Fibroblast of lung (primary cell): ENCODE data around the gene C4orf50. TPM values are rescaled to one million over a fixed set of nuclear protein-coding genes. Genes with fewer than 3 reads are reported as not detected.

Experiments used
- DNase-seq, 2 donors: peaks; one replicate each; pipeline versions ENCODE4 v3.0.0 to v3.0.0-alpha.2; 2010; ENCODE audit warnings: low read depth in 2 of 2
- H2AFZ ChIP-seq: 2 replicates; pipeline ENCODE4 v1.5.1; 2012; ENCODE audit warnings: low read length, control low read depth, inconsistent platforms
- H3K27ac ChIP-seq: 2 replicates; pipeline ENCODE4 v1.5.1; 2011; ENCODE audit warnings: low read length, control low read depth; ENCODE audit not compliant: insufficient read depth
- H3K27me3 ChIP-seq: 2 replicates; pipeline ENCODE4 v1.5.1; 2011; ENCODE audit warnings: mild to moderate bottlenecking, low read length; ENCODE audit not compliant: control insufficient read depth, insufficient read depth
- H3K36me3 ChIP-seq: 2 replicates; pipeline ENCODE4 v1.5.1; 2011; ENCODE audit warnings: low read length; ENCODE audit not compliant: control insufficient read depth, insufficient read depth
- H3K4me1 ChIP-seq: 2 replicates; pipeline ENCODE4 v1.5.1; 2011; ENCODE audit warnings: low read length; ENCODE audit not compliant: control insufficient read depth, insufficient read depth; ENCODE audit errors: extremely low read depth
- H3K4me2 ChIP-seq: 2 replicates; pipeline ENCODE4 v1.5.1; 2011; ENCODE audit warnings: low read length, control low read depth; ENCODE audit not compliant: insufficient read depth; ENCODE audit errors: extremely low read depth
- H3K4me3 ChIP-seq, 4 experiments: fragments of 200-600 bp in 1 of 4; sonication (generic) in 1 of 4; replicated peaks in 1 of 4; 2 replicates each; pipeline ENCODE4 v1.5.1; 2011 to 2016; ENCODE audit warnings: low read length in 4 of 4, low read depth in 3 of 4, mild to moderate bottlenecking in 3 of 4, control low read depth in 2 of 4, inconsistent platforms in 1 of 4, mixed read lengths in 1 of 4; ENCODE audit not compliant: insufficient read depth in 1 of 4; ENCODE audit errors: control extremely low read depth in 1 of 4
- H3K79me2 ChIP-seq: 2 replicates; pipeline ENCODE4 v1.5.1; 2012; ENCODE audit warnings: mild to moderate bottlenecking, low read length, inconsistent platforms; ENCODE audit not compliant: control insufficient read depth, insufficient read depth
- H3K9ac ChIP-seq: 2 replicates; pipeline ENCODE4 v1.5.1; 2011; ENCODE audit warnings: mild to moderate bottlenecking, low read length, control low read depth; ENCODE audit not compliant: insufficient read depth
- H3K9me3 ChIP-seq: 2 replicates; pipeline ENCODE4 v1.5.1; 2012; ENCODE audit warnings: low read depth, low read length; ENCODE audit not compliant: control insufficient read depth, insufficient read depth
- H4K20me1 ChIP-seq: 2 replicates; pipeline ENCODE4 v1.5.1; 2011; ENCODE audit warnings: low read length; ENCODE audit not compliant: control insufficient read depth, insufficient read depth; ENCODE audit errors: extremely low read depth
- CTCF ChIP-seq, 2 donors: IDR thresholded peaks in 1 of 2; conservative IDR thresholded peaks in 1 of 2; 1 replicate in 1 of 2; 2 replicates in 1 of 2; pipeline ENCODE4 v1.5.1; 2011 to 2012; ENCODE audit warnings: low read length in 2 of 2, control low read depth in 1 of 2, inconsistent platforms in 1 of 2, low read depth in 1 of 2, mild to moderate bottlenecking in 1 of 2
- EZH2 ChIP-seq: IDR thresholded peaks from 2 replicates; pipeline ENCODE4 v1.5.1; 2012; ENCODE audit warnings: low read length, control low read depth, mild to moderate bottlenecking; ENCODE audit errors: missing control alignments
- polyA plus RNA-seq, 2 donors: library from polyadenylated mRNA; depleted of rRNA in 1 of 2; stranded (reverse) in 1 of 2; unstranded in 1 of 2; fragments of >200 nt; gene quantifications; 2 replicates each; pipeline ENCODE4 v1.2.1, GENCODE V29; 2011 to 2012; ENCODE audit warnings: missing spikeins in 1 of 2
- total RNA-seq: library from RNA; depleted of rRNA; stranded (reverse); fragments of >200 nt; gene quantifications from 2 replicates; pipeline ENCODE4 v1.2.1, GENCODE V29; 2014

The C4orf50 gene
- total and polyA plus RNA-seq, 2 donors (not counting 1 experiment from before 2014, with no cell fraction given): not detected

GRCh38 chr4:5867866-5868265, 150.4 kb downstream of the C4orf50 start:
- DNase-seq: no peak
- TF ChIP-seq EZH2: no peak
- no peak for TF ChIP-seq CTCF (conservative IDR thresholded peaks at IDR 0.05 in 1 of 2, IDR thresholded peaks at IDR 0.05 in 1 of 2; ENCODE audit: low read depth in 1 of 2, low read length in 2 of 2)
- Histone ChIP-seq H3K27ac (no peak overlapping the region), H3K27me3 (no peaks in the 10 kb centered on the region), H3K79me2 (no peaks in the 10 kb centered on the region), H3K9me3 (no peaks in the 10 kb centered on the region), H3K4me1 (no peaks in the 10 kb centered on the region), H3K4me3 (no peak overlapping the region), H3K9ac (no peak overlapping the region), H2AFZ (no peak overlapping the region), H3K36me3 (no peaks in the 10 kb centered on the region), H3K4me2 (no peak overlapping the region), H4K20me1 (no peaks in the 10 kb centered on the region)

DNA sequence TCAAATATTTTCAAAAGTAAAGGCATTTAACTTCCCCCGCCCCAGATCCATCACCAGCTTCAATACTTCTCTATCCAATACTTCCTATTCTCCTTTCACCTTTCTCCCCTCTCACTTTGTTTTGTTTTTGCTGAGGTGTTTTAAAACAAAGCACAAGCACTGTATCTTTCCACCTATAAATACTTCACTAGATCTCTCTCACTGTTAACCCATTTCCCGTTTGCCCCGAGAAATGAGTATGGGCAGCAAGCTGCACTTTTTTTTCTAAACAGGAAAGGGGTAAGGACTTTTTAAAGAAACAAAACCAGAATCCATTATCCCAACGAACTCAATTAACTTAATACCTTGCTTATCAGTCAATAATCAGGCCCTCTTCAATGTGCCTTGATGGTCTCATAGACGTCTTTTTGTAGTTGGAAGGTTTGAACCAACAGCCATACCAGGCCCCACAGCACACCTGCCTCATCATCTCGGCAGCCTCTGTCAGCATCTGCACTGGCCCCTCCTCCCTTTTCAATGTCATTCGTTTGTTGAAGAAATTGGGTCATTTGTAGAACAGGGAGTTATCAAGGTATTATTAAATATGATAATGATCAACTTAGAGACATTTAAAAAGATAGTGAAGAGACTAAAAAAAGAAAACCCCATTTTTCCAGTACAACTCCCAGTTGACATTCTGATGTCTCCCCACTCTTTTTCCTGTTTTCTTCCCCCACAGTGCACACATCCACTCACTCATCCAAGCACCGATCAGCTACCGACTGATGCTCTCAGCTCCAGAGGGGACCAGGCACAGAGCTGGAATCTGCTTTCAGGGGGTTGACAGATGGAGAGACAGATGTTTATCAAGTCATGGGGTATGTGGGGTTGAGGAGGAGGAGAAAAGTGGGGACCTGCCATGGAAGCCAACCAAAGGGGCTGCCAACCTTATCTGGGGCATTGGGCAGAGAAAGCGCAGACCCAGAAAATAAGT, 151.1 kb downstream of the C4orf50 start:
- Histone ChIP-seq H3K9ac (no peak overlapping the region), H3K27ac (no peak overlapping the region), H3K79me2 (no peaks in the 10 kb centered on the region), H2AFZ (no peak overlapping the region), H3K27me3 (no peaks in the 10 kb centered on the region), H3K4me2 (no peak overlapping the region), H3K36me3 (no peaks in the 10 kb centered on the region), H4K20me1 (no peaks in the 10 kb centered on the region), H3K9me3 (no peaks in the 10 kb centered on the region), H3K4me1 (no peaks in the 10 kb centered on the region), H3K4me3 (no peak overlapping the region)
- DNase-seq: no peak
- no peak for TF ChIP-seq EZH2
- TF ChIP-seq CTCF (conservative IDR thresholded peaks at IDR 0.05 in 1 of 2, IDR thresholded peaks at IDR 0.05 in 1 of 2; ENCODE audit: low read depth in 1 of 2, low read length in 2 of 2): no peak

GRCh38 chr4:5865896-5866599, 152.2 kb downstream of the C4orf50 start:
- Histone ChIP-seq H3K36me3 (no peaks in the 10 kb centered on the region), H2AFZ (no peak overlapping the region), H3K9ac (no peak overlapping the region), H3K27ac (no peak overlapping the region), H3K4me3 (no peak overlapping the region), H3K27me3 (no peaks in the 10 kb centered on the region), H4K20me1 (no peaks in the 10 kb centered on the region), H3K4me1 (no peaks in the 10 kb centered on the region), H3K79me2 (no peaks in the 10 kb centered on the region), H3K9me3 (no peaks in the 10 kb centered on the region), H3K4me2 (no peak overlapping the region)
- TF ChIP-seq EZH2: no peak
- peak in 1 of 2 donors; percentile 37 for DNase-seq
